A549 (cell line): ENCODE data around the gene LARGE2. TPM values are rescaled to one million over a fixed set of nuclear protein-coding genes. Genes with fewer than 3 reads are reported as not detected.

ENCODE experiments used
- ATAC-seq, 2 experiments: fragments of 200-7000 bp in 1 of 2; fragments of >200 bp in 1 of 2; cut with Nextera tagmentation in 1 of 2; cut with Tn5 transposase in 1 of 2; 3 replicates each; pipeline versions ENCODE4 v1.8.0 to v1.9.1; 2018 to 2020; ENCODE audit warnings: mild to moderate bottlenecking in 1 of 2, moderate library complexity in 1 of 2
- CTCF ChIA-PET: fragments of 300-600 bp; sonication (Branson Sonifier 250); formaldehyde crosslinking; extraction: SDS; loops from one replicate; lab custom pipeline; 2021; ENCODE audit warnings: antibody characterized with exemption, inconsistent platforms; lab: Yijun Ruan, JAX
- POLR2A ChIA-PET: fragments of 350-600 bp; formaldehyde crosslinking; extraction: SDS; loops from one replicate; lab custom pipeline; 2021; ENCODE audit warnings: antibody characterized with exemption, inconsistent platforms; lab: Yijun Ruan, JAX
- DNase-seq, 2 experiments: peaks; one replicate each; pipeline versions ENCODE4 v3.0.0 to v3.0.0-alpha.2; 2011 to 2016; ENCODE audit warnings: low read depth in 1 of 2, low spot score in 1 of 2
- FAIRE-seq: peaks from 2 replicates; lab custom pipeline; 2011; peaks lifted over from hg19 to GRCh38; lab: Jason Lieb, UNC
- H3K27ac ChIP-seq, 2 experiments: fragments of >200 bp; sonication (Bioruptor Twin); formaldehyde crosslinking; 3 replicates each; pipeline ENCODE4 v1.5.1; 2016 to 2017
- H3K4me1 ChIP-seq: fragments of >200 bp; sonication (Bioruptor Twin); formaldehyde crosslinking; 3 replicates; pipeline ENCODE4 v1.6.1; 2016
- H3K4me2 ChIP-seq: fragments of >200 bp; sonication (Bioruptor Twin); formaldehyde crosslinking; 3 replicates; pipeline ENCODE4 v1.6.1; 2016
- H3K4me3 ChIP-seq: fragments of >200 bp; sonication (Bioruptor Twin); formaldehyde crosslinking; 3 replicates; pipeline ENCODE4 v1.5.1; 2016
- H3K9me3 ChIP-seq: fragments of >200 bp; sonication (Bioruptor Twin); formaldehyde crosslinking; 3 replicates; pipeline ENCODE4 v1.6.1; 2016
- BHLHE40 ChIP-seq: IDR thresholded peaks from 2 replicates; pipeline ENCODE4 v1.6.1; 2012; ENCODE audit warnings: low read depth, low read length, inconsistent platforms
- CBX2 ChIP-seq: fragments of 200-600 bp; sonication (generic); IDR thresholded peaks from 2 replicates; pipeline ENCODE4 v1.6.1; 2016; ENCODE audit warnings: low read depth, mild to moderate bottlenecking, borderline replicate concordance
- CEBPB ChIP-seq, 2 experiments: fragments of >200 bp in 1 of 2; sonication (Bioruptor Twin) in 1 of 2; formaldehyde crosslinking in 1 of 2; IDR thresholded peaks; 2 replicates each; pipeline ENCODE4 v1.6.1; 2012 to 2016
- CHD2 ChIP-seq: fragments of 150-350 bp; IDR thresholded peaks from 2 replicates; pipeline ENCODE4 v1.6.1; 2014; ENCODE audit warnings: low read length; ENCODE audit not compliant: partially characterized antibody
- CTCF ChIP-seq: fragments of >200 bp; sonication (Bioruptor Twin); formaldehyde crosslinking; IDR thresholded peaks from 3 replicates; pipeline ENCODE4 v1.5.1; 2016
- EHF ChIP-seq: fragments of 250-450 bp; sonication (Bioruptor Pico); IDR thresholded peaks from 2 replicates; pipeline ENCODE4 v1.5.0; 2020; ENCODE audit warnings: mild to moderate bottlenecking
- EP300 ChIP-seq, 2 experiments: fragments of >200 bp; sonication (Bioruptor Twin); formaldehyde crosslinking; IDR thresholded peaks; 2 replicates in 1 of 2; 3 replicates in 1 of 2; pipeline ENCODE4 v1.6.1; 2016 to 2017
- FOSB ChIP-seq: fragments of 250-450 bp; sonication (Bioruptor Pico); IDR thresholded peaks from 2 replicates; pipeline ENCODE4 v1.5.0; 2020; ENCODE audit warnings: mild to moderate bottlenecking, moderate library complexity
- FOXS1 ChIP-seq: fragments of 250-450 bp; sonication (Bioruptor Pico); IDR thresholded peaks from 2 replicates; pipeline ENCODE4 v1.5.0; 2020; ENCODE audit warnings: mild to moderate bottlenecking, moderate library complexity
- HES2 ChIP-seq: fragments of >200 bp; sonication (Bioruptor Twin); formaldehyde crosslinking; IDR thresholded peaks from 2 replicates; pipeline ENCODE4 v1.6.1; 2016
- HEYL ChIP-seq: fragments of 250-450 bp; sonication (Bioruptor Pico); IDR thresholded peaks from 2 replicates; pipeline ENCODE4 v1.8.0; 2021; ENCODE audit warnings: mild to moderate bottlenecking, moderate library complexity
- HOXA7 ChIP-seq: fragments of 250-450 bp; sonication (Bioruptor Pico); IDR thresholded peaks from 2 replicates; pipeline ENCODE4 v1.5.0; 2020; ENCODE audit warnings: mild to moderate bottlenecking, moderate library complexity
- HOXB13 ChIP-seq: fragments of 250-450 bp; sonication (Bioruptor Pico); IDR thresholded peaks from 2 replicates; pipeline ENCODE4 v1.5.0; 2020; ENCODE audit warnings: low read depth, mild to moderate bottlenecking, moderate library complexity
- JUNB ChIP-seq: fragments of >200 bp; sonication (Bioruptor Twin); formaldehyde crosslinking; IDR thresholded peaks from 2 replicates; pipeline ENCODE4 v1.6.1; 2016
- KDM1A ChIP-seq: fragments of 200-600 bp; sonication (generic); IDR thresholded peaks from 2 replicates; pipeline ENCODE4 v1.6.1; 2016; ENCODE audit warnings: low read depth, mild to moderate bottlenecking
- KDM5A ChIP-seq: fragments of 200-600 bp; sonication (generic); IDR thresholded peaks from 2 replicates; pipeline ENCODE4 v1.6.1; 2016; ENCODE audit warnings: antibody characterized with exemption, mild to moderate bottlenecking
- MAFK ChIP-seq: fragments of 450-650 bp; IDR thresholded peaks from 2 replicates; pipeline ENCODE4 v1.6.1; 2014; ENCODE audit not compliant: partially characterized antibody
- MAZ ChIP-seq: fragments of 150-350 bp; IDR thresholded peaks from 2 replicates; pipeline ENCODE4 v1.6.1; 2014; ENCODE audit warnings: antibody characterized with exemption, low read depth, low read length, borderline replicate concordance
- MYC ChIP-seq: IDR thresholded peaks from 2 replicates; pipeline ENCODE4 v1.6.1; 2012; ENCODE audit warnings: mild to moderate bottlenecking, inconsistent platforms, low read length, improper control_type of control experiment, borderline replicate concordance
- NR3C1 ChIP-seq: fragments of >200 bp; sonication (Bioruptor Twin); formaldehyde crosslinking; IDR thresholded peaks from 3 replicates; pipeline ENCODE4 v1.6.1; 2017
- PHF8 ChIP-seq: fragments of 200-600 bp; sonication (generic); IDR thresholded peaks from 2 replicates; pipeline ENCODE4 v1.6.1; 2016; ENCODE audit warnings: low read depth, mild to moderate bottlenecking, antibody characterized with exemption, moderate library complexity, borderline replicate concordance
- RARB ChIP-seq: fragments of 250-450 bp; sonication (Bioruptor Pico); IDR thresholded peaks from 2 replicates; pipeline ENCODE4 v1.8.0; 2021; ENCODE audit warnings: mild to moderate bottlenecking, moderate library complexity
- RCOR1 ChIP-seq: fragments of 150-350 bp; IDR thresholded peaks from 2 replicates; pipeline ENCODE4 v1.6.1; 2014; ENCODE audit warnings: antibody characterized with exemption, low read length, low read depth
- RFX5 ChIP-seq: fragments of 450-650 bp; IDR thresholded peaks from 2 replicates; pipeline ENCODE4 v1.7.1; 2014; ENCODE audit warnings: antibody characterized with exemption, mild to moderate bottlenecking, moderate library complexity
- RNF2 ChIP-seq: fragments of 200-600 bp; sonication (generic); IDR thresholded peaks from 2 replicates; pipeline ENCODE4 v1.6.1; 2016; ENCODE audit warnings: low read depth, mild to moderate bottlenecking, antibody characterized with exemption, moderate library complexity, borderline replicate concordance
- ZSCAN20 ChIP-seq: fragments of 250-450 bp; sonication (Bioruptor Pico); IDR thresholded peaks from 2 replicates; pipeline ENCODE4 v1.8.0; 2022; ENCODE audit warnings: mild to moderate bottlenecking, moderate library complexity
- WGBS: methylation state at CpG from one replicate; pipeline ENCODE4 v1.1.6; 2017; ENCODE audit errors: missing lambda C conversion rate; 5-methylcytosine and 5-hydroxymethylcytosine counted together
- polyA plus RNA-seq, 4 experiments: library from polyadenylated mRNA; depleted of rRNA in 3 of 4; stranded (reverse); fragments of >200 nt; fragmentation: RNase III in 1 of 4; extraction: RNeasy Plus Mini Kit Qiagen cat#74134 plus additional on column Dnase treatment in 1 of 4; gene quantifications; 2 replicates in 3 of 4; 3 replicates in 1 of 4; pipeline ENCODE4 v1.2.3, GENCODE V29; 2011 to 2017

The LARGE2 gene
- polyA plus RNA-seq, 2 of the 4 experiments (the other 2 are of a cell fraction): 0.97 to 2.3 TPM

- no peak for FAIRE-seq
- H3K9me3 ChIP-seq: no peaks in the 10 kb centered on the region
- H3K4me1 ChIP-seq: no peaks in the 10 kb centered on the region
- ChIA-PET CTCF (no interaction called here), POLR2A (no interaction called here)
- WGBS: 56% methylated on average over 8 of the region's 8 CpGs
- TF ChIP-seq EP300 (IDR thresholded peaks at IDR 0.05) (no peak), EHF (CRISPR knock-in tag) (no peak), FOSB (no peak), MYC (no peak), RNF2 (no peak), MAZ (no peak), JUNB (no peak), KDM5A (no peak), HOXB13 (CRISPR knock-in tag) (no peak), HOXA7 (CRISPR knock-in tag) (no peak), CEBPB (IDR thresholded peaks at IDR 0.05) (no peak), NR3C1 (no peak), PHF8 (no peak), HES2 (no peak), HEYL (CRISPR knock-in tag) (no peak), FOXS1 (no peak)
- no peak for ATAC-seq
- DNase-seq: no peak
- no peak overlapping the region for H3K4me2 ChIP-seq
- no peak overlapping the region for H3K27ac ChIP-seq
- no peak overlapping the region for H3K4me3 ChIP-seq
These were observed 32.9 kb upstream of the LARGE2 start for GRCh38 chr11:45889555-45889954.

- FAIRE-seq (no peak), ATAC-seq (no peak), DNase-seq (no peak)
- WGBS: 63% methylated on average over 9 of the region's 9 CpGs
- TF ChIP-seq ZSCAN20 (CRISPR knock-in tag) (no peak), RARB (CRISPR knock-in tag) (no peak), KDM5A (no peak), MAFK (no peak), MAZ (no peak), NR3C1 (no peak), BHLHE40 (no peak), EHF (CRISPR knock-in tag) (no peak), CTCF (no peak), CEBPB (IDR thresholded peaks at IDR 0.05) (no peak), KDM1A (no peak), RCOR1 (no peak), FOSB (no peak), JUNB (no peak)
- POLR2A ChIA-PET: no interaction called here
- Histone ChIP-seq H3K4me1 (no peaks in the 10 kb centered on the region), H3K4me3 (no peak overlapping the region), H3K4me2 (no peak overlapping the region), H3K27ac (no peak overlapping the region), H3K9me3 (no peaks in the 10 kb centered on the region)
- CTCF ChIA-PET: no interaction called here
These were observed 32.5 kb upstream of the LARGE2 start for GRCh38 chr11:45889966-45890365.

GRCh38 chr11:45890886-45891550 lies 31.4 kb upstream of the LARGE2 start:
- FAIRE-seq (no peak), ATAC-seq (peak; percentile 38 to 62; a peak in 3 of 6 replicates), DNase-seq (no peak)
- H3K4me3 ChIP-seq: no peak overlapping the region
- TF ChIP-seq CHD2: no peak
- TF ChIP-seq CBX2: no peak
- no peak for TF ChIP-seq KDM1A
- no peak for TF ChIP-seq RFX5
- TF ChIP-seq HOXA7 (CRISPR knock-in tag): no peak
- no peak for TF ChIP-seq HES2
- no peak for TF ChIP-seq KDM5A
- ChIA-PET POLR2A (no interaction called here), CTCF (interaction anchor here (1.2 to 1.3 kb wide), 2 partner anchors 9 to 10 kb away, joined by 4 to 5 read pairs; no protein-coding TSS in a partner anchor)
- no peaks in the 10 kb centered on the region for H3K9me3 ChIP-seq
- H3K27ac ChIP-seq: no peak overlapping the region
- H3K4me2 ChIP-seq: no peak overlapping the region
- no peaks in the 10 kb centered on the region for H3K4me1 ChIP-seq
- 48% methylated on average over 9 of the region's 9 CpGs for WGBS
